ENCODE results near the gene RFX4. TPM values are rescaled to one million over a fixed set of nuclear protein-coding genes. Genes with fewer than 3 reads are reported as not detected.

The RFX4 gene
- not detected in 2 replicates for total RNA-seq

GRCh38 chr12:106582641-106583230 lies at the start of gene RFX4:
RFX4 (plus strand) TSS chr12:106583004; CDS start chr12:106583321, 317 bp downstream.

GRCh38 chr12:106774005-106774807 lies 191.4 kb downstream of the RFX4 start, which contains the start of gene RIC8B:
RIC8B (plus strand) TSS chr12:106774682; CDS start chr12:106774746, 64 bp downstream.

Other genes starting within 250 kb of the RFX4 start
- gene POLR3B, start 225.3 kb upstream of the RFX4 start, total RNA-seq = 10.9 and 13.8 TPM in 2 replicates
- 12.8 and 14.6 TPM in 2 replicates for gene RIC8B, start 191.7 kb downstream of the RFX4 start, total RNA-seq